ENCODE measurements around the gene AHCYL1.

- TF ChIP-seq CTCF (IDR thresholded peaks at IDR 0.05), result peak in 3 of 4 experiments; percentile 37 to 65 (median 40)
- no peak for TF ChIP-seq POLR2A (IDR thresholded peaks at IDR 0.05)
- TF ChIP-seq POLR2AphosphoS5 (IDR thresholded peaks at IDR 0.05), result no peak
Observed at GRCh38 chr1:109980324-109981003, 4.1 kb upstream of the AHCYL1 start.
